Thoracic aorta (tissue), 2 donors: ENCODE results near the gene SEMA4D. TPM values are rescaled to one million over a fixed set of nuclear protein-coding genes. Genes with fewer than 3 reads are reported as not detected.

ENCODE experiments used
- ATAC-seq: fragments of 150-250 bp; one replicate; pipeline ENCODE4 v1.8.0; 2017; ENCODE audit warnings: low read depth; ENCODE audit not compliant: insufficient number of reproducible peaks, low FRiP score
- DNase-seq: peaks from one replicate; pipeline ENCODE4 v3.0.0-alpha.2; 2020; ENCODE audit warnings: low spot score
- H3K27ac ChIP-seq, 2 donors: fragments of 200-600 bp; sonication (generic); 1 replicate in 1 of 2; 2 replicates in 1 of 2; pipeline ENCODE4 v1.5.1; 2016; ENCODE audit warnings: mild to moderate bottlenecking in 2 of 2, moderate library complexity in 2 of 2
- H3K27me3 ChIP-seq: fragments of 200-600 bp; sonication (generic); replicated peaks from 2 replicates; pipeline ENCODE4 v1.6.0; 2016; ENCODE audit warnings: mild to moderate bottlenecking; ENCODE audit not compliant: insufficient read depth
- H3K36me3 ChIP-seq: fragments of 200-600 bp; sonication (generic); one replicate; pipeline ENCODE4 v1.5.1; 2016
- H3K4me1 ChIP-seq, 2 donors: fragments of 200-600 bp; sonication (generic); 1 replicate in 1 of 2; 2 replicates in 1 of 2; pipeline versions ENCODE4 v1.5.1 to v1.6.0; 2016; ENCODE audit warnings: low read depth in 2 of 2, mild to moderate bottlenecking in 1 of 2; ENCODE audit not compliant: control insufficient read depth in 1 of 2
- H3K4me3 ChIP-seq: fragments of 200-600 bp; sonication (generic); 2 replicates; pipeline ENCODE4 v1.5.1; 2016; ENCODE audit warnings: mild to moderate bottlenecking
- H3K9me3 ChIP-seq: fragments of 200-600 bp; sonication (generic); 2 replicates; pipeline ENCODE4 v1.5.1; 2016
- CTCF ChIP-seq: fragments of 200-600 bp; sonication (generic); IDR thresholded peaks from one replicate; pipeline ENCODE4 v1.5.1; 2019; ENCODE audit warnings: antibody characterized with exemption
- total RNA-seq, 2 donors: library from RNA; depleted of rRNA; stranded (reverse); fragments of >200 nt; gene quantifications; one replicate each; pipeline versions ENCODE4 v1.1.0 to v1.2.3, GENCODE V29; 2016

The SEMA4D gene
- total RNA-seq, 2 donors from 2014 or later: 16.9 to 20.2 TPM

DNA sequence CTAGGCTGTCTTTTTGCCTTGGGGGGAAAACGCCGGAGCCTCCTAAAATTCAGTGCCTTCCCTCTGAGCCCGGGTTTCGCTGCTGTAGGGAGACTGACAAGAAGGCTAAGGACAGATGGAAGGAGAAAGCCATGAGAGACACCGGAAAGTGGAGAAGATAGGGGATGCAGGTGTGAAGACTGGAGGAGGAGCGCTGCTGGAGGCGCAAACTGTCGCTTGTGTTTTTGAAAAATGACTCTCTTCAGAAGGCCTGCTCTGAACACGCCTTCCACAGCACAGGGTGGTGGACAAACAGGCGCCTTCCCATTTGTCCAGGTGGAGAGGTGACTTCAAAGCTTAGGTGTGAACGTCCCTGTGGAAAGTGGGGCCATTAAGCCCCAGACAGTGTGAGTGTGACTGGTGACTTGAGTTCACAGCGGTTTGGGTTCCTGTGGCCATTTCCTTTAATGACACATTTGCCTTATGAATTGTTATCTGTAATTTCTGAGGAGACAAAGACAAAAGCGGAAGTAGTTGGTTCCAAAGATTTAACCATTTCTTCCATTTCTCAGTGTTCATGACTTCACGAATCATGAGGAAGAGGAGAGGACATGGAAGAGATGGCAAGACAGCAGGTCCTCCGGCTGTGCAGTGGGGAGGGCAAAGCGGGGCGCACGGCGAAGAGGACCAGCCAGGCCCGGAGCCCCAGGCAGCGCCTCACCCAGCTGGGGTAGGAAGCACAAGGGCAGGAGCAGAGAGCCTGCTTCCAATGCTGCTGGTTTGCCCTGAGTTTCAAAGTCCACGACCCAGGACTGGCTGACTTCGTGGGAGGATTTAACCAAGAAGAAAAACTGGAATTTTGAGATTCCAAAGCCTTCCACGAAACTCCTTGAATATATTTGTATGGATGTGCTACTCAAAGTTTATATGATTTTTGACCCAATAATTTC, 27.8 kb upstream of the SEMA4D start:
- no peak for DNase-seq
- ATAC-seq: no peak
- H3K9me3 ChIP-seq: no peaks in the 10 kb centered on the region
- no peak overlapping the region for H3K27ac ChIP-seq
- TF ChIP-seq CTCF: no peak
- no peaks in the 10 kb centered on the region for H3K27me3 ChIP-seq
- H3K36me3 ChIP-seq: no peaks in the 10 kb centered on the region
- H3K4me1 ChIP-seq: no peaks in the 10 kb centered on the region
- no peak overlapping the region for H3K4me3 ChIP-seq

DNA sequence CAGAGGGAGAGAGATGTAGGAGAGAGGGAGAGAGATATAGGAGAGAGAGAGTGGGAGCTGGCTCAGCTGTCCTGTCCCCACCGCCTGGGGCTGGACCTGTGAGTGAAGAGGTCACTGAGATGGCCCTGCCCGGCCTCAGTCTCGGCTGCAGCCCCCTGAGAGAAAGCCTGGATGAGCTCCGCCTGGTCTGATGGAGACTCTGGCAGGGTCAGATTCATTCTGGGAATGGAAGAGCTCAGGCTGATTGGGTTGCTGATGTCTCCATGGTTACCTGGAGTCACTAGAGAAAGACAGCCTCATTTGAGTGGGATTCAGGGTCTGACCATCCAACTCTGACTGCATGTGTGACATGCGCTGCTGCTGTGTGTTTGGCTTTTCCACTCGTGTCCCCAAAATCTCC, 27.1 kb upstream of the SEMA4D start:
- TF ChIP-seq CTCF: no peak
- no peaks in the 10 kb centered on the region for H3K9me3 ChIP-seq
- H3K27me3 ChIP-seq: no peaks in the 10 kb centered on the region
- H3K4me3 ChIP-seq: no peak overlapping the region
- no peaks in the 10 kb centered on the region for H3K4me1 ChIP-seq
- ATAC-seq: no peak
- H3K36me3 ChIP-seq: no peaks in the 10 kb centered on the region
- DNase-seq: no peak
- H3K27ac ChIP-seq: no peak overlapping the region

GRCh38 chr9:89523948-89524347, 26.0 kb upstream of the SEMA4D start:
- Histone ChIP-seq H3K4me3 (no peak overlapping the region), H3K27ac (no peak overlapping the region), H3K4me1 (no peaks in the 10 kb centered on the region), H3K36me3 (no peaks in the 10 kb centered on the region), H3K27me3 (no peaks in the 10 kb centered on the region), H3K9me3 (no peaks in the 10 kb centered on the region)
- TF ChIP-seq CTCF: no peak
- ATAC-seq (no peak), DNase-seq (no peak)

GRCh38 chr9:89522959-89523285, 25.0 kb upstream of the SEMA4D start:
- Histone ChIP-seq H3K27ac (no peak overlapping the region), H3K4me1 (no peaks in the 10 kb centered on the region), H3K36me3 (no peaks in the 10 kb centered on the region), H3K27me3 (no peaks in the 10 kb centered on the region), H3K4me3 (no peak overlapping the region), H3K9me3 (no peaks in the 10 kb centered on the region)
- TF ChIP-seq CTCF: no peak
- ATAC-seq (no peak), DNase-seq (no peak)

GRCh38 chr9:89522261-89522958, 24.5 kb upstream of the SEMA4D start:
- no peaks in the 10 kb centered on the region for H3K9me3 ChIP-seq

More at GRCh38 chr9:89522261-89522958, 24.5 kb upstream of the SEMA4D start:
- H3K36me3 ChIP-seq: no peaks in the 10 kb centered on the region
- H3K27me3 ChIP-seq: no peaks in the 10 kb centered on the region
- no peaks in the 10 kb centered on the region for H3K4me1 ChIP-seq
- no peak overlapping the region for H3K4me3 ChIP-seq
- no peak for DNase-seq
- no peak overlapping the region for H3K27ac ChIP-seq
- TF ChIP-seq CTCF: no peak
- no peak for ATAC-seq
